Measurements from ENCODE around the gene ACTN1.

The ACTN1 gene

GRCh38 chr14:68891851-68892660 lies 87.0 kb downstream of the ACTN1 start:
- FAIRE-seq = no peak
- TF ChIP-seq POLR2A (IDR thresholded peaks at IDR 0.05; ENCODE audit: low read depth, low read length) = no peak
- no peak for DNase-seq (ENCODE audit: insufficient read length, low spot score)

- DNase-seq (ENCODE audit: insufficient read length, low spot score) (no peak), FAIRE-seq (no peak)
- no peak for TF ChIP-seq POLR2A (IDR thresholded peaks at IDR 0.05; ENCODE audit: low read depth, low read length)
Measured at GRCh38 chr14:68890173-68890931, 88.8 kb downstream of the ACTN1 start.

- DNase-seq (ENCODE audit: insufficient read length, low spot score) = no peak
- no peak for TF ChIP-seq POLR2A (IDR thresholded peaks at IDR 0.05; ENCODE audit: low read depth, low read length)
- no peak for FAIRE-seq
Measured at GRCh38 chr14:68888883-68889282, 90.2 kb downstream of the ACTN1 start.

- no peak for TF ChIP-seq POLR2A (IDR thresholded peaks at IDR 0.05; ENCODE audit: low read depth, low read length)
- FAIRE-seq = no peak
Measured at GRCh38 chr14:68888025-68888850, 90.9 kb downstream of the ACTN1 start.

GRCh38 chr14:68886109-68886434 lies 93.0 kb downstream of the ACTN1 start:
- TF ChIP-seq POLR2A (IDR thresholded peaks at IDR 0.05; ENCODE audit: low read depth, low read length) = no peak
- FAIRE-seq = no peak
- DNase-seq (ENCODE audit: insufficient read length, low spot score) = no peak

More at GRCh38 chr14:68888025-68888850, 90.9 kb downstream of the ACTN1 start:
- DNase-seq (ENCODE audit: insufficient read length, low spot score) = no peak

- FAIRE-seq (no peak), DNase-seq (ENCODE audit: insufficient read length, low spot score) (no peak)
- TF ChIP-seq POLR2A (IDR thresholded peaks at IDR 0.05; ENCODE audit: low read depth, low read length) = no peak
Measured at GRCh38 chr14:68885226-68886108, 93.6 kb downstream of the ACTN1 start.

- no peak for TF ChIP-seq POLR2A (IDR thresholded peaks at IDR 0.05; ENCODE audit: low read depth, low read length)
- peak; percentile 63 for DNase-seq (ENCODE audit: insufficient read length, low spot score)
- peak; percentile 61 for FAIRE-seq
Measured at GRCh38 chr14:68884031-68885030, 94.8 kb downstream of the ACTN1 start.

GRCh38 chr14:68882235-68882634 lies 96.9 kb downstream of the ACTN1 start:
- DNase-seq (ENCODE audit: insufficient read length, low spot score) = no peak
- TF ChIP-seq POLR2A (IDR thresholded peaks at IDR 0.05; ENCODE audit: low read depth, low read length) = no peak
- no peak for FAIRE-seq

- DNase-seq (ENCODE audit: insufficient read length, low spot score) (no peak), FAIRE-seq (no peak)
- no peak for TF ChIP-seq POLR2A (IDR thresholded peaks at IDR 0.05; ENCODE audit: low read depth, low read length)
Measured at GRCh38 chr14:68881396-68881795, 97.7 kb downstream of the ACTN1 start.

- no peak for DNase-seq (ENCODE audit: insufficient read length, low spot score)
- no peak for FAIRE-seq
- no peak for TF ChIP-seq POLR2A (IDR thresholded peaks at IDR 0.05; ENCODE audit: low read depth, low read length)
Measured at GRCh38 chr14:68880581-68881105, 98.5 kb downstream of the ACTN1 start.

GRCh38 chr14:68879841-68880575 lies 99.1 kb downstream of the ACTN1 start:
- no peak for TF ChIP-seq POLR2A (IDR thresholded peaks at IDR 0.05; ENCODE audit: low read depth, low read length)
- DNase-seq (ENCODE audit: insufficient read length, low spot score) (no peak), FAIRE-seq (no peak)
